Effector CD4-positive, alpha-beta T cell (primary cell): ENCODE measurements around the gene CREB5.

Experiments used
- DNase-seq: peaks from one replicate; pipeline ENCODE4 v3.0.0-alpha.2; 2020

CREB5 gene

GRCh38 chr7:28481091-28481926 is 69.0 kb downstream of the CREB5 start:
- no peak for DNase-seq

GRCh38 chr7:28483112-28483511 is 70.8 kb downstream of the CREB5 start:
- DNase-seq: no peak

GRCh38 chr7:28483908-28484605 is 71.7 kb downstream of the CREB5 start:
- DNase-seq: no peak

GRCh38 chr7:28484606-28484935 is 72.3 kb downstream of the CREB5 start:
- DNase-seq: no peak

GRCh38 chr7:28487487-28487886 is 75.2 kb downstream of the CREB5 start:
- DNase-seq: no peak

GRCh38 chr7:28488061-28488791 is 75.9 kb downstream of the CREB5 start:
- no peak for DNase-seq

- no peak for DNase-seq
Observed at GRCh38 chr7:28490831-28491230, 78.5 kb downstream of the CREB5 start.

GRCh38 chr7:28493477-28493876 is 81.2 kb downstream of the CREB5 start:
- DNase-seq: no peak

- DNase-seq: no peak
Observed at GRCh38 chr7:28497009-28497408, 84.7 kb downstream of the CREB5 start.

GRCh38 chr7:28498636-28499035 is 86.3 kb downstream of the CREB5 start:
- DNase-seq: no peak

- no peak for DNase-seq
Observed at GRCh38 chr7:28500138-28500537, 87.8 kb downstream of the CREB5 start.

- DNase-seq: no peak
Observed at GRCh38 chr7:28502408-28502807, 90.1 kb downstream of the CREB5 start.

- no peak for DNase-seq
Observed at GRCh38 chr7:28503396-28503795, 91.1 kb downstream of the CREB5 start.

GRCh38 chr7:28505014-28505413 is 92.7 kb downstream of the CREB5 start:
- no peak for DNase-seq

GRCh38 chr7:28505867-28506266 is 93.5 kb downstream of the CREB5 start:
- no peak for DNase-seq

- no peak for DNase-seq
Observed at GRCh38 chr7:28507525-28508282, 95.4 kb downstream of the CREB5 start.

- DNase-seq: no peak
Observed at GRCh38 chr7:28509251-28510025, 97.1 kb downstream of the CREB5 start.

- DNase-seq: no peak
Observed at GRCh38 chr7:28510026-28510369, 97.7 kb downstream of the CREB5 start.

- DNase-seq: no peak
Observed at GRCh38 chr7:28512668-28513440, 100.5 kb downstream of the CREB5 start.

- DNase-seq: no peak
Observed at GRCh38 chr7:28516390-28517172, 104.3 kb downstream of the CREB5 start.

- DNase-seq: no peak
Observed at GRCh38 chr7:28517206-28517605, 104.9 kb downstream of the CREB5 start.
